Neural cell (in vitro differentiated cells): ENCODE results near the gene PPME1. TPM values are rescaled to one million over a fixed set of nuclear protein-coding genes. Genes with fewer than 3 reads are reported as not detected.

Experiments
- H2AFZ ChIP-seq: fragments of 200-600, 300-800 bp; sonication (generic), shearing (Covaris generic); 2 replicates; pipeline ENCODE4 v1.6.0; 2014; ENCODE audit warnings: low read depth, mild to moderate bottlenecking, antibody characterized with exemption, low read length, moderate library complexity
- H3F3A ChIP-seq: fragments of 200-600 bp; shearing (Covaris generic); 2 replicates; pipeline ENCODE4 v1.6.1; 2016; ENCODE audit warnings: mild to moderate bottlenecking, moderate library complexity, mixed read lengths, antibody characterized with exemption, low read length; ENCODE audit not compliant: insufficient read depth, poor library complexity, severe bottlenecking
- H3K27ac ChIP-seq: fragments of 200-600, 300-800 bp; sonication (generic), shearing (Covaris generic); 2 replicates; pipeline ENCODE4 v1.5.1; 2014; ENCODE audit warnings: mild to moderate bottlenecking, low read length, moderate library complexity
- H3K27me3 ChIP-seq: fragments of 300-800, 200-600 bp; sonication (generic), shearing (Covaris generic); 2 replicates; pipeline ENCODE4 v1.6.0; 2014; ENCODE audit warnings: mild to moderate bottlenecking, low read depth, low read length, moderate library complexity; ENCODE audit not compliant: insufficient read depth
- H3K36me3 ChIP-seq: fragments of 300-800, 200-600 bp; sonication (generic), shearing (Covaris generic); 2 replicates; pipeline ENCODE4 v1.5.1; 2014; ENCODE audit warnings: mild to moderate bottlenecking, antibody characterized with exemption, low read length, moderate library complexity; ENCODE audit not compliant: insufficient read depth
- H3K4me2 ChIP-seq: fragments of 300-800, 200-600 bp; sonication (generic), shearing (Covaris generic); 2 replicates; pipeline ENCODE4 v1.6.0; 2014; ENCODE audit warnings: mild to moderate bottlenecking, low read length
- H3K4me3 ChIP-seq: fragments of 300-800, 200-600 bp; sonication (generic), shearing (Covaris generic); 2 replicates; pipeline ENCODE4 v1.5.1; 2014; ENCODE audit warnings: mild to moderate bottlenecking, low read length, moderate library complexity
- H3K79me2 ChIP-seq: fragments of 200-600 bp; shearing (Covaris generic); replicated peaks from 2 replicates; pipeline ENCODE4 v1.6.0; 2014; ENCODE audit warnings: mild to moderate bottlenecking, low read length, moderate library complexity; ENCODE audit not compliant: insufficient read depth
- H3K9ac ChIP-seq: fragments of 300-800, 200-600 bp; sonication (generic), shearing (Covaris generic); 2 replicates; pipeline ENCODE4 v1.6.1; 2016; ENCODE audit warnings: mild to moderate bottlenecking, low read length, mixed read lengths
- H3K9me2 ChIP-seq: fragments of 200-600 bp; shearing (Covaris generic); 2 replicates; pipeline ENCODE4 v1.6.1; 2016; ENCODE audit warnings: mild to moderate bottlenecking, low read length, mixed read lengths; ENCODE audit not compliant: insufficient read depth
- H3K9me3 ChIP-seq: fragments of 200-600, 300-800 bp; sonication (generic), shearing (Covaris generic); 2 replicates; pipeline ENCODE4 v1.6.1; 2016; ENCODE audit warnings: mild to moderate bottlenecking, mixed run types, low read length, moderate library complexity, mixed read lengths
- H4K20me1 ChIP-seq: fragments of 200-600 bp; shearing (Covaris generic); 2 replicates; pipeline ENCODE4 v1.6.1; 2016; ENCODE audit warnings: mild to moderate bottlenecking, mixed run types; ENCODE audit not compliant: insufficient read depth
- CTCF ChIP-seq: fragments of 450-650 bp; IDR thresholded peaks from 2 replicates; pipeline ENCODE4 v1.5.1; 2014; ENCODE audit warnings: antibody characterized with exemption, mild to moderate bottlenecking, moderate library complexity; ENCODE audit not compliant: poor library complexity, severe bottlenecking
- EP300 ChIP-seq: fragments of 450-650 bp; conservative IDR thresholded peaks from 2 replicates; pipeline ENCODE4 v1.6.1; 2014; ENCODE audit warnings: antibody characterized with exemption, mild to moderate bottlenecking, moderate library complexity; ENCODE audit not compliant: poor library complexity, severe bottlenecking
- EZH2 ChIP-seq: fragments of 200-600, 300-800 bp; shearing (Covaris generic), sonication (generic); IDR thresholded peaks from 2 replicates; pipeline ENCODE4 v1.6.1; 2014; ENCODE audit warnings: antibody characterized with exemption, low read length, borderline replicate concordance, mild to moderate bottlenecking; ENCODE audit not compliant: insufficient read depth, poor library complexity, severe bottlenecking
- MXI1 ChIP-seq: fragments of 450-650 bp; conservative IDR thresholded peaks from 2 replicates; pipeline ENCODE4 v1.6.1; 2014; ENCODE audit warnings: antibody characterized with exemption, mild to moderate bottlenecking; ENCODE audit not compliant: poor library complexity, severe bottlenecking
- POLR2AphosphoS5 ChIP-seq: IDR thresholded peaks from 2 replicates; pipeline ENCODE4 v1.6.1; 2012
- RAD21 ChIP-seq: fragments of 450-650 bp; conservative IDR thresholded peaks from 2 replicates; pipeline ENCODE4 v1.6.1; 2014; ENCODE audit warnings: antibody characterized with exemption, mild to moderate bottlenecking, moderate library complexity
- REST ChIP-seq: IDR thresholded peaks from 2 replicates; pipeline ENCODE4 v1.6.1; 2012; ENCODE audit warnings: borderline replicate concordance
- SMC3 ChIP-seq: fragments of 450-650 bp; conservative IDR thresholded peaks from 2 replicates; pipeline ENCODE4 v1.6.1; 2014; ENCODE audit warnings: antibody characterized with exemption, mild to moderate bottlenecking, moderate library complexity; ENCODE audit not compliant: poor library complexity
- TAF1 ChIP-seq: IDR thresholded peaks from 2 replicates; pipeline ENCODE4 v1.6.1; 2012; ENCODE audit warnings: low read depth
- polyA plus RNA-seq: library from polyadenylated mRNA; depleted of rRNA; stranded (reverse); fragments of >200 nt; gene quantifications from 2 replicates; pipeline ENCODE4 v1.2.3, GENCODE V29; 2014

The PPME1 gene
- polyA plus RNA-seq, 1 donor from 2014 or later = 49.5 TPM

GRCh38 chr11:74280494-74280893, 109.4 kb downstream of the PPME1 start:
- H3K9me2 ChIP-seq = no peaks in the 10 kb centered on the region
- H3K9me3 ChIP-seq = no peaks in the 10 kb centered on the region
- H3K27me3 ChIP-seq = no peaks in the 10 kb centered on the region
- H3K9ac ChIP-seq = no peak overlapping the region
- no peaks in the 10 kb centered on the region for H3K79me2 ChIP-seq
- no peak for TF ChIP-seq EZH2
- TF ChIP-seq EP300 = no peak
- no peak for TF ChIP-seq POLR2AphosphoS5
- no peak for TF ChIP-seq TAF1
- TF ChIP-seq MXI1 = no peak
- TF ChIP-seq CTCF = no peak
- TF ChIP-seq REST = no peak
- no peak for TF ChIP-seq RAD21
- TF ChIP-seq SMC3 = no peak
- H4K20me1 ChIP-seq = no peaks in the 10 kb centered on the region
- no peaks in the 10 kb centered on the region for H3K36me3 ChIP-seq
- no peak overlapping the region for H2AFZ ChIP-seq
- no peak overlapping the region for H3K4me2 ChIP-seq
- H3K27ac ChIP-seq = no peak overlapping the region
- no peak overlapping the region for H3K4me3 ChIP-seq
- H3F3A ChIP-seq = no peaks in the 10 kb centered on the region

- Histone ChIP-seq H3K27me3 (no peaks in the 10 kb centered on the region), H3K27ac (no peak overlapping the region), H3K9me2 (no peaks in the 10 kb centered on the region), H3K79me2 (no peaks in the 10 kb centered on the region), H3K4me2 (no peak overlapping the region), H2AFZ (no peak overlapping the region), H3K36me3 (no peaks in the 10 kb centered on the region), H3K4me3 (no peak overlapping the region), H3K9me3 (no peaks in the 10 kb centered on the region), H3F3A (no peaks in the 10 kb centered on the region), H3K9ac (no peak overlapping the region), H4K20me1 (no peaks in the 10 kb centered on the region)
- TF ChIP-seq MXI1 (no peak), RAD21 (no peak), CTCF (no peak), EP300 (no peak), POLR2AphosphoS5 (no peak), SMC3 (no peak), EZH2 (no peak)
Measured at GRCh38 chr11:74282421-74282820, 111.3 kb downstream of the PPME1 start.
